ENCODE results near the gene LRTM2.

GRCh38 chr12:1822699-1823098 lies 2.3 kb downstream of the LRTM2 start:
- TF ChIP-seq POLR2A (IDR thresholded peaks at IDR 0.05) (no peak), CTCF (IDR thresholded peaks at IDR 0.05) (no peak)

All from body of pancreas (tissue), 4 donors.